Posterior cingulate gyrus (tissue), 11 donors: ENCODE results near the gene CD27.
"Not testable (repeated sequence)": the region's sequence is repeated elsewhere in the genome, so short reads cannot be mapped to it uniquely, and the experiment has no call there.

Experiments
- DNase-seq, 10 donors: peaks; one replicate each; pipeline versions ENCODE4 v3.0.0 to v3.0.0-alpha.2; 2020 to 2021; ENCODE audit warnings: mixed read lengths in 3 of 10
- intact Hi-C: fragments of 100-400 bp; cut with DNase I; formaldehyde crosslinking; loops from one replicate; pipeline ENCODE4 v1.15.1; 2023

Gene CD27

DNA sequence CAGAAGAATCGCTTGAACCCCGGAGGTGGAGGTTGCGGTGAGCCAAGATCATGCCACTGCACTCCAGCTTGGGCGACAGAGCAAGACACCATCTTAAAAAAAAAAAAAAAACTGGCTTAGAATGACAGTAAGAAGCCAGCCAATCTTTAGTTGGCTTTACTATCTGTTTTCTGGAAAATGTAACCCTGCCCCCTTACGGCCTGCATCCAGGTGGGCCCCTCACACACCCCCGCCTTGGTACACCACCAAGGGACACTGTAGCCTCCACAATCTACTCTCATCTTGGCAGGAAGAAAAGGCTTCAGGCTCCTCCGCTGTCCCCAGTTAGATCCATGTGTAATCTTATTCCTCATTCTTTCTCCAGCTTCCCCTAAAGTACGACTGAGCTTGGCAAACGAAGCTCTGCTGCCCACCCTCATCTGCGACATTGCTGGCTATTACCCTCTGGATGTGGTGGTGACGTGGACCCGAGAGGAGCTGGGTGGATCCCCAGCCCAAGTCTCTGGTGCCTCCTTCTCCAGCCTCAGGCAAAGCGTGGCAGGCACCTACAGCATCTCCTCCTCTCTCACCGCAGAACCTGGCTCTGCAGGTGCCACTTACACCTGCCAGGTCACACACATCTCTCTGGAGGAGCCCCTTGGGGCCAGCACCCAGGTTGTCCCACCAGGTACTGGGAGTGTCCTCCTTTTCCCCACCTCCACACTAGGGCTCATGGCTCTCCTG lies 13.7 kb downstream of the CD27 start:
- intact Hi-C loops, result loop anchor here (10.0 kb wide), 1 partner anchor 124 kb away; no protein-coding TSS in a partner anchor
- DNase-seq, result peak in 1 of 10 donors; percentile 38

DNA sequence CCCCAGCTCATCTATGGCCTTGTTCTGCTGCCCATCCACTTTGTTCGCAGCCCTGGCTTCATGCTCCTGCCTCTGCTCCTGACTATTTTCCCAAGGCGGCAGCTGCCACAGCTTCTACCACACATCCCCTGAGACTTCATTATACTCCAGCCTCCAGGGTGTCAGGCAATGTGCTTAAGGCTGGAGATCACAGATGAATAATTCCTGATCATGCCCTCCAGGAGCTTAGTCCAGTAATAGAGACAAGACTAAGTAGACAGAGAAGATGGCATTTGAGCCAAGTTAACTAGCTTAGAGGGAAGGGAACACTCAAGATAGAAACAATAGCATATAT lies 14.2 kb downstream of the CD27 start:
- no peak for DNase-seq
- intact Hi-C loops, result loop anchor here (10.0 kb wide), 1 partner anchor 124 kb away; no protein-coding TSS in a partner anchor

DNA sequence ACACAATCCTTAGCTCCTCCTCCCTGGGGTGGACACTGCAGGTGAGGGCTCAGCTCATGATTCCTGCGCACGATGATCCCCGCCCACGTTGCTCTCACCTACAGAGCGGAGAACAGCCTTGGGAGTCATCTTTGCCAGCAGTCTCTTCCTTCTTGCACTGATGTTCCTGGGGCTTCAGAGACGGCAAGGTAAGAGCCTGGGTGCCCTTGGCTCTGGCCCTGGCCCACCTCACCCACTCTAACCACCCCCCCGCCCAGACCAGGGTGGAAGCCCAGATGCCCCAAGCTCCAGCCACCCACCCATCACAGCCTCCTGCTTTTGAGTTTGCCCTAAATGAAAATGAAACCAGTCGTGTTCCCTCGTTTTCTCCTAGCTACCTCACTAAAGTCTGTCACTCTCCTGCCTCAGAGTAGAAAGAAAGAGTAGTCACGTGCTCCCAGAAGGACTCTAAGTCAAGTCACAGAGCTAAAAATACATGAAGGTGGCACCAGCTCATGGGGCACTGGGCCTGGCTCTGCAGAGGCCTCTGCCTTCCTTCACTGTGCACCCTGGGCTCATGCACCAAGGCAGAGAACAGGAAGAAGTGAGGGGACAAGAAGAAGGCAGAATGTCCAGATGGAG lies 16.1 kb downstream of the CD27 start:
- intact Hi-C loops, result no loop called here
- no peak for DNase-seq

DNA sequence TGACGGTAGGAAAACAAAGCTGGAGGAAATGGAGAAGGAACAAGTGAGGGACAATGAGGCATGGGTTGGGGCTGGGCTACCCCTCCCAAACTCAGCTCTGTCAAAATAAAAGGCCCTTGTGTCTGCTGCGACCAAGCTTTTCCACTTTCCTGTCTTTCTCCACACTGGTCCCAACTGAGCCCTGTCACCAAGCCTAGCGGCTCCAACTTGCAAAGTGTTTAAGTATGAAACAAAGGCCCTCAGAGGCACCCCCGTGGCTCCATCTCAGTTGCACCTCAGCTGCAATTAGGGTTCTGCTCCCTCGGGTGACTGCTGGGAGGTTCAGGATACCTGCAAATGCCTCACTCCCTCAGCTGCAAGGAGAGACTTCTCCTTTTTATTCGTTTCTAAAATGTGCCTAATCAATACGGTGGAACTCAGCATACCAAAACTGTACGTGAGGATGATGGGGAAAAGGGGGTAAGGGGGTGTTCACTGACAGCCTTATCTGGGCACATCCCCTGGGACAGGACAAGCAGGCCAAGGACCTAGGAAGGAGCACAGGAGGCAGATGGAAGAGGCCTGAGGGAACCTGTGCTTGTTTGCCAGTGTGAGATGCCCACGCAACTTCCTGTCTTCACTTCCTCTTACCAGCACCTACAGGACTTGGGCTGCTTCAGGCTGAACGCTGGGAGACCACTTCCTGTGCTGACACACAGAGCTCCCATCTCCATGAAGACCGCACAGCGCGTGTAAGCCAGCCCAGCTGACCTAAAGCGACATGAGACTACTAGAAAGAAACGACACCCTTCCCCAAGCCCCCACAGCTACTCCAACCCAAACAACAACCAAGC lies 16.9 kb downstream of the CD27 start:
- DNase-seq, result peak in 6 of 10 donors; percentile 23 to 91 (median 39)
- intact Hi-C loops, result no loop called here

DNA sequence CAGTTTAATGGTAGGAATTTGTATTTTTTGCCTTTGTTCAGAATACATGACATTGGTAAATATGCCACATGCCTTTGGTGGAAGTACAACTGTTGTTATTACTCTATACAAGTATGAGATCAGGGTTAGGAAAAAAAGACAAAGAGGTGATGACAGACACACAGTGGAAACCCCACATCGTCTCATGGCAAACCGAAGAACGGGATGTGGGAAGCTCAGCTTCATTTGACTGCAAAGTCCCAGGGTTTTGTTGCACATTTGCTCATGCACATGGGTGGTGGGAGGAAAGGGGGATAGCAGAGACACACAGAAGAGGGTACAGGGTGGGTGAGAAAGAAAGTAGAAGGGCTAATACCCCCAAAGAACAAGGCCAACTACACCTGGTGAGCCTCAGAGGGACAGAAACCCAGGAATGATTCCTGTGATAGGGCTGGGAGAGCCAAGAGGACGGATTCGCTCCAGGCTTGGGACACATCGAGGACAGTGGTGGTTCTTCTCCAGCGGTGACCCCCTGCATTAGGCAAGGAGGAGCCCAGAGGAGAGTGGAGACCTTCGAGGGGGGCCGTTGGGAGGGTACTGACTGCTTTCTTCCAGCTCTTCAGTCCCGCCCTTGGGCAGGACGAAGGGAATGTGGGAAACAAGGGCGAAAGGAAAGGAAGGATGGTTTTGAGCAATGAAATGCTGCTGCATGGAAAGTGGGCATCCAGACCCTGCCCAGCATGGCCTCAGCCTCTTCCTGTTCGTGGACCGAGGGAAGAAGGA lies 17.7 kb downstream of the CD27 start:
- intact Hi-C loops, result no loop called here
- DNase-seq, result no peak

DNA sequence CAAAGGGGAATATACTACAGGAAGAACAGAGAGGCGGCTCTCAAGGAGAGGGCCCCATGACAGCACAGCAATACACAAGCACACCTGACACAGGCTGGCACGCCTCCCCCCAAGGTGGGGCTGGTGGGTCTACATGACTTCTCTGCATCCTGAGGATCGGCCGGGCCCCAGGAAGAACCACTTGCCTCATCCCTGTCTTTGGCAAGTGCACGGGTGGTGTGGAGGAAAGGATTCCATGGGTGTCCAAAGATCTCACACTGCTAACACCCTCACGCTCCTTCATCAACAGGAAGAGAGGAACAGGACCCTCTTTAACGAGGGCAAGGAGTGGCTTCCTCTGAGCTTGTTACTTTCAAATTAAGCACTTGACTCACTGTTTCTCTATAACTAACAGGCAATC lies 18.5 kb downstream of the CD27 start:
- intact Hi-C loops, result no loop called here
- DNase-seq, result no peak

DNA sequence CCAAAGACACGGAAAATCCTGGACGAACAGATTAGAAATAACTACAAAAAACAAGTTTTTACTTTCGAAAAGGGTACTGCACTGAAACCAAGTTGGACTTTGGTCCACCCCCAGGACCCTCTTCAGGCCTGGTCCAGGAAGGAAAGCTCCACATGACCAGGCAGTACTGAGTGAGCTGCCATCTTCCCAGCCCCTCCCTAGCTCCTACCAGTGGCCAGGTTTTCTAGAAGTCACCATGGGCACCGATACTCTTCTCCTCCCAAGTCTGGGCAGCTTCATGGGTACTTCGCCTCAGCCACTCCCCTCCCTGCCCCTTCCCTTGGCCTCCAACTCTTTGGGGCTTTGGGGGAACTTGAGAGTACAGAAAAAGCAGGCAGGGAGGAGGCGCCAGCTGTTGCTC lies 19.1 kb downstream of the CD27 start:
- intact Hi-C loops, result no loop called here
- no peak for DNase-seq

DNA sequence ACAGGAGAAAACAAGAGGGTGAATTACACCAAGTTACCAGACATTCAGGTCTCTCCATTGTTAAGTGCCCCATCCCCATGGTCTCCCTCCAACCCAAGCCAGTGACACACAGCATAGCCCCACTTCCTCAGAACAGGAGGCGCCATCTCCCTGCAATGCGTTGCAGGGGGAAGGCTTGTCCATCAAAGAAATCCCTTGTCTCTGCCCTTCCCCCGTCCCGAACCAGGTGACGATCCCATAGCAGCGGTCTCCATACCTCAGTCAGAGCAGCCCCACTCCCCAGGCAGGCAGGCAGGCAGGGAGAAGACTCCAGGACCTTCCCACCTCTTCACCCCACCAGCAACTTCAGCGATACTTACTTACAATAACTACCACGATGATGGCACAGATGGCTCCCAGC lies 19.8 kb downstream of the CD27 start:
- no peak for DNase-seq
- intact Hi-C loops, result no loop called here

DNA sequence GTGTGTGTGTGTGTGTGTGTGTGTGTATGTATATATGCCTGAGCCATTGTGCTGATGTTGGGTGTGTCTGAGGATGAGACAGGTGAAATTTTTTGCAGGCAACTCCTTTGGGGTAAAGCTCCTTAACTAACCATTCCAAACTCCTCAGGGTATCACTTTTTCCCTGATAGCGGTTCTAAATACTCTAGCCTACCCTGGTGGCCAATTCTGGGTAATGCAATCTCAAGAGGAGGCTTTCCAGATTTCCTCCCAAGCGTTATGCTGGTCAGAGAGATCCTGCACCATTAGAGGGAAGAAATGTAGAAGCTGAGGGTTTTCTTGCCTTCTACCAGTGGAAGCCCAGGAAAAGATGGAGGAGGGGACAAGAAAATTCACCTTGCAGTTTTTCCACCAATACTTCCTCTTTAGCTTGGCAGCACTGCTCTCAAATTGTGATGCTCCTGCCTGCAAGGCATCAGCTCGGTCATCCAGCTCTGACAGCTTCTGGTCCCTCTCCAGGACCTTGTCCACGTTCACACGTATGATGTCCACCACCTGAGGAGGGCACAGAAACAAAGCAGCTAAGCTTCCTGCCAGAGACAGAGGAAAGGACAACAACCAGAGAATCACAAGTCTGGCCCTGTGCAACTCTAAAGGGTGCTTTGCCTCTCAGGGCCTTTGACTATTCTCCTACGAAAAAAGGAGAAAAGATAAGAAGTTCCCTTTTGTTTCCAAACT lies 20.9 kb downstream of the CD27 start:
- peak in 2 of 10 donors; percentile 33 to 45 for DNase-seq
- intact Hi-C loops, result loop anchor here (1.0 kb wide), 1 partner anchor 42 kb away; no protein-coding TSS in a partner anchor

DNA sequence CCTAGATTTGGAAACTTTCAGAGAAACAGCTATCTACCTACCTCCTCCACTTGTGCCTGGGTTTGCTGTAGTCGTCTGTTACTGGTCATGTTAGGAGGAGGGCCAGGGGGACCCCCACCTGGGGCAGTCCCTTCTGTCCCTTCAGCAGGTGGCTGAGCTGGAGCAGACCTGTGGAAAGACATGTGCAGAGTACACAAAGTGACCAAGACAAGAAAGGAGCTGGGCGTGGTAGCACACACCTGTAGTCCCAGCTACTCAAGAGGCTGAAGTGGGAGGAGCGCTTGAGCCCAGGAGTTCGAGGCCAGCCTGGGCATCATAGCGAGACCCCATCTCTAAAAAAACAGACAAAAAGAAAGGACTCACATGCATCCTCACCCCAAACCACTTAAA lies 21.4 kb downstream of the CD27 start:
- intact Hi-C loops, result no loop called here
- no peak for DNase-seq

DNA sequence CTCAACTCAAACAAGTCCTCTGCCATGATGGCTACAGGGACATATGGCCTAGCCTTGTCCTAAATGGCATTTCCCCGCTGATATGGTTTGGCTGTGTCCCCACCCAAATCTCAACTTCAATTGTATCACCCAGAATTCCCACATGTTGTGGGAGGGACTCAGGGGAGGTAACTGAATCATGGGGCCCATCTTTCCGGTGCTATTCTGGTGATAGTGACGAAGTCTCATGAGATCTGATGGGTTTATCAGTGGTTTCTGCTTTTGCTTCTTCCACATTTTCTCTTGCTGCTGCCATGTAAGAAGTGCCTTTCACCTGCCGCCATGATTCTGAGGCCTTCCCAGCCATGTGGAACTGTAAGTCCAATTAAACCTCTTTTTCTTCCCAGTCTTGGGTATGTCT lies 22.0 kb downstream of the CD27 start:
- DNase-seq, intact Hi-C loops: not testable (repeated sequence)

DNA sequence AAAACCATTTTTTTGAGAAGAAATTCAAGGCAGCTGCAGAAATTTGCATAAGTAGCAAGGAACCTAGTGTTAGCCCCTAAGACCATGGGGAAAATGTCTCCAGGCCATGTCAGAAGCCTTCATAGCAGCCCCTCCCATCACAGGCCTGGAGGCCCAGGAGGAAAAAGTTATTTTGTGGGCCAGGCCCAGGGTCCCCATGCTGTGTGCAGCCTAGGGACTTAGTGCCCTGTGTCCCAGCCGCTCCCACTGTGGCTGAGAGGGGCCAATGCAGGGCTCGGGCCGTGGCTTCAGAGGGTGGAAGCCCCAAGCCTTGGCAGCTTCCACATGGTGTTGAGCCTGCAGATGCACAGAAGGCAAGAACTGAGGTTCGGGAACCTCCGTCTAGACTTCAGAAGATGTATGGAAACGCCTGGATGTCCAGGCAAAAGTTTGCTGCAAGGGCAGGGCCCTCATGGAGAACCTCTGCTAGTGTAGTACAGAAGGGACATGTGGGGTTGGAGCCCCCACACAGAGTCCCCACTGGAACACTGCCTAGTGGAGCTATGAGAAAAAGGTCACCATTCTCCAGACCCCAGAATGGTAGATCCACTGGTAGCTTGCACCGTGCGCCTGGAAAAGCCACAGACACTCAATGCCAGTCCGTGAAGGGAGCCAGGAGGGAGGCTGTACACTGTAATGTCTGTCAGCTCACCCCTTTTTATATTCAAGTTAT lies 23.0 kb downstream of the CD27 start:
- intact Hi-C loops, DNase-seq: not testable (repeated sequence)

DNA sequence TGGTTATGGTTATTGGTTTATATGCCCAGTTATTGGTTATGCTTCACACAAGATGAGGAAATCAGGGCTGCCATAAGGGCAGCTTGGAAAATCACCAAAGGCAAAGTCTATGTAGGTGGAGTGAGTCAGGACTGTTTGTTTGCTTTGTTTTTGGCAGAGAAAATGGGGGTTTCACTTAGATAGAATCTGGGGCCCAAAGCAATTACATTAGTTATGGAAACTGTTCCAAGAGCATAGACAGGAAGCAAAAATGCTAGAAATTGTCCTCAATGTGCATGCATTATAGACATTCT lies 23.5 kb downstream of the CD27 start:
- intact Hi-C loops, result no loop called here
- no peak for DNase-seq

DNA sequence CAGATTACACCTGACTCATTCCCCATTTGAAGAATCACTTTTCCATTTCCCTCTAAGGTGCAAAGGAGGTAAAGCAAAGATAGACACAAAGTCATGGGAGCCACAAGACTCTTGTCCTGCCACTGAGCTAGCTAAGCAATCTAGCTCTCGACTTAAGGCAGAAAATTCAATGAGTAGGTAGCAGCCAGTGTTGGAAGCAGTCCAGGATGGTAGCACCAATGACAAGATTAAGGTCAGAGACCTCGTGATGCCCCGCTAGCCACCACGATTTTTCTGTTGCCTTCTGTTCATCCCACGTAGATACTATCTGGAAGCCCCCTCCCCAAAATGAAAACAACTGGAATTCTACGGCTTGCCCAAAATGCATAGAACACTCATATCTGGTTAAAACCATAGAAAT lies 24.3 kb downstream of the CD27 start:
- intact Hi-C loops, result no loop called here
- no peak for DNase-seq

DNA sequence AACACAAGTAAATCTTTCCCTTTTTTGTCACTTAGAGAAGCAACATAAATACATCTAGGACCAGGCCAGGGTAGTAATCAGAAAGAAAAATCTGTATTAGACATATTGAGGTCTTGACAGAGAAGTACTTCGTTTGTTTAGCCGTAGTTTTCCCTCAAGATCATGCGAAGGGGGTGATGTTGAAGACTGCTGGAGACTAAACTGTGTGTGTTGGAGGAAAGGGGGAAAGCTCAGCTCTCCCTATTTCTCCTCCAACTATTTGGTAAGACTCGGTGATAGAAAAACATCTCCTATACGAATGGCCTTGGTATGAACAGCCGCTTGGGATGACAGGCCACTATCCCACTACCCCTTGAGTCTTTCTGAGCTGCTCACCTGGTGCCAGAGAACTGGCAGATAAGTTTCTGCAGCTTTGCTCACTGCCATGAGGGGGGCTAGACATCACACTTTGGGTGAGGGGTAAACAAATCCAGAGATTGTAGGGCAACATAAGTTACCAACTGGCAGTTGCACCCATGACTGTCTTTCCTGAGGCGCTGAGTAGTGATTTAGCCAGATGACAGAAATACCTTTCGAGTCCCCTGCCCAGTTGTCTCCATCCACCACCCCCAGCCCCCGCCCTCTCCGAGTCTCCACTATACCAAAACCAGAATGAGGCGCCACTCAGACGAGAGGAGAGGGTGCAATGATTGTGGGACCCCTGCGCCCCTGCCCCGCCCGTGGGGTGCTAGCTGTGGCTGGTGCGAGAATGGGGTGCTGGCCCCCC lies 25.0 kb downstream of the CD27 start:
- intact Hi-C loops, result loop anchor here (1.0 kb wide), 1 partner anchor 65 kb away; the partner anchor contains the start of gene GAPDH
- DNase-seq, result no peak

DNA sequence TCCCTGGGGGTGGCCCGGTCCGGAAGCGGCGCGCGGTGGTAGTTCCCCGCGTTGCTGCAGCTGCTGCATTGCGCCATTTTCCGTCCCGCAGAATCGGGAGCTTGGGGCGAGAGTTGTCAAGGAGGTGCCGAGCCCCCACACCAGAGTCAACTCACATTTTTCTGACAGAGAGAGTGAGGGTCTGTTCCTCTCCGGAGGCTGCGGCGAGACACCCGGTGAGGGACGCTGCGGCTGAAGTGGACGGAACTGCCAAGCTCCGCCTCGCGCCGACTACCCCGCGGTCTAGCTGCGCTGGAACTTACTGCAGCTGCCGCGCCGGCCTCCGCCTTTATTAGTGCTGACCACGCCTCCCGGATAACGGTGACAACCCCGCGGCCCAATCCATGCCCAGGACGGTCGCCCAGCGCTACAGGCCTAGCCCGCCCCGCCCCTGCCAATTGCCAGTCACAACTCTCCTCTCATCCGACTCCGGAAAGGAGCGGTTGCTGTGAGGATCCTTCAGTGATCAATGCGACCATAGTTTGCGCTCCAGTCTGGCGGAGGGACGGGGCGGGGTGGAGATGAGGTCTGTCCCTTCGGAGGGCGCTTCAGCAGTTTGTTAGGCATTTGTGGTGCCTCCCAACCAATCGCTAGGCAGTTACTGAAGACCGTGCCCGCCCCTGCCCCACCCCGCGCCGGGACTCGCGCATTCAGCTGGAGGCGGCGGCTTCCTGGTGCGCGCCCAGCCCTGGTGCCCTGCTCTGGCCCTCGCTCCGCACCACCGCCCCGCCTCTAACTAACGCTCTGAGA lies 25.8 kb downstream of the CD27 start, which contains the start of gene VAMP1:
Gene VAMP1, minus strand, starts transcription at position 303 of the 789 bp plus-strand sequence. Its CDS starts 146 bp downstream, at position 157.
- intact Hi-C loops, result loop anchor here (1.0 kb wide), 2 partner anchors 23 to 64 kb away; partner anchors contain the start of genes GAPDH and MRPL51
- peak; percentile 99 to 100 (median 100) for DNase-seq

DNA sequence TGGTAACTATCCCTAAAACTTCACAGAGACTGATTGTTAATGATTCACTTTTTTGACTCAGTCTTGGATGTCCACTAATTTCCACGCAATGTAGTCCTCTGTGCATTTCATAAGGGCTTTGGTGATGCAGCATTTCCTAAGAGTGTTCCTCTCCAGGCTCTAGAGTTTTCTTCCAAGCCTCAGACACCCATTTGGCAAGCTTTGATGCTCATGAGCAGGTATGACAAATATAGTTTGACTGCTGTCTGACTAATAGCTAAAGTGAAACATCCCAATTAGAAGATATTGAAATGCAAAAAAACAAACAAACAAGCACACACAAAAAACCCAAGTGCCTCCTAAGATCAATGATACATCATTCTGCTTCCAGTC lies 27.2 kb downstream of the CD27 start:
- DNase-seq, result no peak
- intact Hi-C loops, result loop anchor here (1.0 kb wide), 1 partner anchor 21 kb away; the partner anchor contains the start of gene MRPL51

DNA sequence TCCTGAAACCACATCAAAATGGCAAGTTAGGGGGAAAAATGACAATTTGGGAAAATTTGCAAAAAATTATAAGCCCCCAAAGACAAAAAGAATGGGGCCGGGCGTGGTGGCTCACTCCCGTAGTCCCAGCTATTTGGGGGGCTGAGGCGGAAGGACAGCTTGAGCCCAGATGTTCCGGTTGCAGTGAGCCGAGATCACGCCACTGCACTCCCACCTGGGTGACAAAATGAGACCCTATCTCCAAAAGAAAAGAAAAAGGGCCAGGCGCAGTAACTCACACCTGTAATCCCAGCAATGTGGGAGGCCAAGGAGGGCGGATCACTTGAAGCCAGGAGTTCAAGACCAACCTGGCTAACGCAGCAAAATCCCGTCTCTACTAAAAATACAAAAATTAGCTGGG lies 27.7 kb downstream of the CD27 start:
- intact Hi-C loops, result no loop called here

More for the DNA sequence above, 27.7 kb downstream of the CD27 start:
- peak in 1 of 10 donors; percentile 58 for DNase-seq
